Skeletal muscle cell (primary cell): ENCODE results near the gene KCNIP4.

Source experiments
- DNase-seq: peaks from one replicate; pipeline ENCODE4 v3.0.0-alpha.2; 2010; ENCODE audit warnings: low read depth
- H3K4me3 ChIP-seq: 2 replicates; pipeline ENCODE4 v1.5.1; 2011; ENCODE audit warnings: low read depth, mild to moderate bottlenecking, control low read depth, low read length, moderate library complexity

The KCNIP4 gene

GRCh38 chr4:21915761-21916160 lies 32.8 kb downstream of the KCNIP4 start:
- no peak overlapping the region for H3K4me3 ChIP-seq
- DNase-seq: no peak

DNA sequence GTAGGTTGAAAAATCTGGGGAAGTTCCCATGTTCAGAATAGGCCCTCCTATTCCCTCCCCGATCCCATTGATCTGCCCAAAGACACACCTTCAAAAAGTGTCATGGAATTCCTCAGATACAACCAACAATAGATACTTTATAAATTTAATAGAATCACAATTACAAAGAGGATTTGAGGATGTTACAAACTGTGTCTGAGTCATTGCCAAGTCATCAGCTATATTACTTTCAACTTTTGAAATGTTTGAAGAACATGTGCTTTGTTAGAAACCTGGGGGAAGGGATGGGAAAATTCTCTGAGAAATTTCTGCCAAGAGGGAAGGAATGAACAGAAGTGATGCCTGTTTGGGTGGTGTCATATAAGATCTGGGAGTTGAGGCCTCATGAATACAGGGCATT lies 46.7 kb downstream of the KCNIP4 start:
- peak; percentile 58 for DNase-seq
- no peak overlapping the region for H3K4me3 ChIP-seq

DNA sequence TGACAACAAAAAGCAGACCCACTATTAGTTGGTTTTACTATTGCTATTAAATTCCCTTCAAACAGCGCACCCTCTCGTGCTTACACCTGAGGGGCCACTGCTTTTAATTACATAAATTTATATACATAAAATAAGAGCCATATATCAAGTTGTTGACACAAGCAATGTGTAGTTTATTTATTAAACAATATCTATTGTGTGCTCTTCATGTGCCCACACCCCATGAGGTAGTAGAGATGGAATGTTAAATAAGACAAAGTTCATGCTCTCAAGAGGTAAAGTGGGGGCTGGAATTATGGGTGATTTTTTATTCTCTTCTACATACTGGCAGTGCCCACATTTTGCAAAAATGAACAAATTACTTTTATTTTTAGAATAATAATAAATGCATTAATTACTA lies 47.3 kb downstream of the KCNIP4 start:
- DNase-seq: no peak
- H3K4me3 ChIP-seq: no peak overlapping the region

DNA sequence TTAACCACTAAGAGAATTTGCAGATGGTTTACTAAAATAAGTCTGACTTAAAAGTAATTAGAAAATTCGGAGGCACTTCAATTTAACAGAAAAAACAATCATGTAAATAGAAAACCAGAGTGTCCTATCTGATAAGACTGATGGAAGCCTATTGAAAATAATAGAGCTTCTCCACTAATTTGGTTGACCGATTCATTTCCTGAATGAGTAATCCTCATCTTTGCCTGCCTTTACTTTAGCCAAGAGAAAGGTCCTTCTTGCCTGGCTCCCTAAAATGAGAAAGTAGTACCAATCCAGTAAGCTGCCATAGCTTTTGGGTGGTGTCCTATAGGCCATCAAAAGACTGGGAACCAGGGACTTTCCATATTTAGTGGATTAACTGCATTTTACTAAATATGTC lies 48.4 kb downstream of the KCNIP4 start:
- no peak overlapping the region for H3K4me3 ChIP-seq
- DNase-seq: no peak

- H3K4me3 ChIP-seq: no peak overlapping the region
- DNase-seq: no peak
Measured at GRCh38 chr4:21898101-21898500, 50.5 kb downstream of the KCNIP4 start.

GRCh38 chr4:21896767-21897166 lies 51.8 kb downstream of the KCNIP4 start:
- no peak overlapping the region for H3K4me3 ChIP-seq
- no peak for DNase-seq

GRCh38 chr4:21893136-21893535 lies 55.4 kb downstream of the KCNIP4 start:
- DNase-seq: peak; percentile 26
- H3K4me3 ChIP-seq: no peak overlapping the region

- H3K4me3 ChIP-seq: no peak overlapping the region
- no peak for DNase-seq
Measured at GRCh38 chr4:21890231-21890630, 58.3 kb downstream of the KCNIP4 start.

- H3K4me3 ChIP-seq: no peak overlapping the region
- peak; percentile 83 for DNase-seq
Measured at GRCh38 chr4:21888195-21888976, 60.2 kb downstream of the KCNIP4 start.

- no peak for DNase-seq
- H3K4me3 ChIP-seq: no peak overlapping the region
Measured at GRCh38 chr4:21887481-21887880, 61.1 kb downstream of the KCNIP4 start.

GRCh38 chr4:21885770-21886169 lies 62.8 kb downstream of the KCNIP4 start:
- no peak overlapping the region for H3K4me3 ChIP-seq
- no peak for DNase-seq

GRCh38 chr4:21885241-21885640 lies 63.3 kb downstream of the KCNIP4 start:
- no peak overlapping the region for H3K4me3 ChIP-seq
- peak; percentile 62 for DNase-seq

DNA sequence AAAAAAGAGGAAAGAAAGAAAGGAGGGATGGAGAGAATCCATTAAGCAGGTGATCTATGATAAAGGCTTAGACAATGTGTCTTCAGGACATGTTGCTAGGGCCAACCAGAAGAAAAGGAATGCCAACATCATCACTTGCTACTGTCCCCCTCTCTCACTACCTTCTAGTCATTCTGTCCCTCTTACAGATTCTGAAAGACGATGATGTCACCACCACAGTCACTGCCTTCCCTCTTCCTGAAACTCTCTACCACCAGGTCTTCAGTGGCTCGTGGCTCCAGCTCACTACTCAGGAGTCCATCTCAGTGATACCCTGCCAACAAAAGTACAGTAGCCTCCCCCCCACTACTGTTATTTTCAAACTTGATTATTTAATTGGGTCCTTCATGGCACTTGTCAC lies 64.0 kb downstream of the KCNIP4 start:
- DNase-seq: no peak
- no peak overlapping the region for H3K4me3 ChIP-seq

GRCh38 chr4:21882051-21882839 lies 66.3 kb downstream of the KCNIP4 start:
- DNase-seq: no peak

GRCh38 chr4:21879187-21879586 lies 69.4 kb downstream of the KCNIP4 start:
- H3K4me3 ChIP-seq: no peak overlapping the region
- no peak for DNase-seq

More at GRCh38 chr4:21882051-21882839, 66.3 kb downstream of the KCNIP4 start:
- H3K4me3 ChIP-seq: no peak overlapping the region

DNA sequence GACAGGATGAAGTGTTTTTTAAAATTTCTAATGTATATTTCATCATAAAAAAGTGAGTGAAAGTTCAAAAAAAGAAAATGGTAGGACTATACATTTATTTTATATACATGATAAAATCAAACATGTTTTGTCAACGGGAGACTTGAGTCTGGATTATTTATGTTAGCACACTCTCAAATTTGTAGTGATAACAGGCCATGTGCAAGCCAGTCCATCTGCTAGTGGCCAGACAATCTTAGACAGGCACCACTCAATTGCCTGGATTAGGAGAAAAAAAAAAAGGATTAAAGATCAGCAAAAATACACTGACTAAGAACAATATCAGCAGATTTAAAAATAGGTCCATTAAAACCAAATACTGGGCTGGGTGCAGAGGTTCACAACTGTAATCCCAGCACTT lies 71.9 kb downstream of the KCNIP4 start:
- DNase-seq: no peak
- no peak overlapping the region for H3K4me3 ChIP-seq

DNA sequence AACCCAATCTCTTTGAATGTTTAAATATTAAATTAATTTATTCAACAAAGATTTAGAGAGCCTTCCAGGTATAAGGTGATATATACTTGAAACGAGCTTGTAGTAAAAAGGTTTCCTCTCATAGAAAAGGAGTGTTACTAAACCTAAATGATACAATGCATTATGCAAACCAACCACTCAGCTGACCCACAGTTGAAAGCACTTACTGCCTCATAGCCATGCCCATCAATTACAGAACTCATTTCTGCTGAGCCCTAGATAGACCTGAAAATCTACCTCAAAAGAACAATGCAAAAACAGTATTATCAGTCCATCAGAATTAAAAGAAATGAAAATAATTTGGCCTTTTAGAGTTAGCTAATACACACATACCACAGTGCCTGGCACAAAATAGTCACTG lies 75.4 kb downstream of the KCNIP4 start:
- H3K4me3 ChIP-seq: no peak overlapping the region
- DNase-seq: no peak

GRCh38 chr4:21872101-21872500 lies 76.5 kb downstream of the KCNIP4 start:
- no peak overlapping the region for H3K4me3 ChIP-seq
- DNase-seq: no peak

GRCh38 chr4:21869978-21870745 lies 78.4 kb downstream of the KCNIP4 start:
- no peak overlapping the region for H3K4me3 ChIP-seq
- no peak for DNase-seq

GRCh38 chr4:21864686-21865085 lies 83.9 kb downstream of the KCNIP4 start:
- DNase-seq: no peak

More at GRCh38 chr4:21864686-21865085, 83.9 kb downstream of the KCNIP4 start:
- no peak overlapping the region for H3K4me3 ChIP-seq
